ENCODE data around the gene PPP4R1. TPM values are rescaled to one million over a fixed set of nuclear protein-coding genes. Genes with fewer than 3 reads are reported as not detected.
"Not testable (repeated sequence)": the region's sequence is repeated elsewhere in the genome, so short reads cannot be mapped to it uniquely, and the experiment has no call there.

The PPP4R1 gene
- total RNA-seq, 1 donor from 2014 or later, result 169 TPM

GRCh38 chr18:9630444-9630843 is 16.1 kb upstream of the PPP4R1 start:
- DNase-seq, result no peak

- DNase-seq, result peak; percentile 48
Measured at GRCh38 chr18:9629709-9630108, 15.3 kb upstream of the PPP4R1 start.

GRCh38 chr18:9628984-9629383 is 14.6 kb upstream of the PPP4R1 start:
- DNase-seq, result no peak

- DNase-seq, result no peak
Measured at GRCh38 chr18:9627642-9628041, 13.3 kb upstream of the PPP4R1 start.

GRCh38 chr18:9619990-9620389 is 5.6 kb upstream of the PPP4R1 start:
- DNase-seq, result no peak

- no peak for DNase-seq
Measured at GRCh38 chr18:9619545-9619944, 5.2 kb upstream of the PPP4R1 start.

- DNase-seq, result no peak
Measured at GRCh38 chr18:9619056-9619455, 4.7 kb upstream of the PPP4R1 start.

GRCh38 chr18:9617006-9617542 is 2.7 kb upstream of the PPP4R1 start:
- DNase-seq, result no peak

- no peak for DNase-seq
Measured at GRCh38 chr18:9616049-9616448, 1.7 kb upstream of the PPP4R1 start.

- no peak for DNase-seq
Measured at GRCh38 chr18:9615280-9615797, 980 bp upstream of the PPP4R1 start.

GRCh38 chr18:9613550-9614400 is 584 bp downstream of the PPP4R1 start:
- peak; percentile 80 for DNase-seq

GRCh38 chr18:9612977-9613376 is 1.4 kb downstream of the PPP4R1 start:
- DNase-seq, result no peak

- peak; percentile 64 for DNase-seq
Measured at GRCh38 chr18:9612215-9612830, 2.0 kb downstream of the PPP4R1 start.

GRCh38 chr18:9609190-9609589 is 5.2 kb downstream of the PPP4R1 start:
- DNase-seq, result no peak

- no peak for DNase-seq
Measured at GRCh38 chr18:9608728-9609127, 5.6 kb downstream of the PPP4R1 start.

- DNase-seq, result no peak
Measured at GRCh38 chr18:9608298-9608697, 6.1 kb downstream of the PPP4R1 start.

- DNase-seq, result not testable (repeated sequence)
Measured at GRCh38 chr18:9607111-9607510, 7.2 kb downstream of the PPP4R1 start.

GRCh38 chr18:9606039-9606438 is 8.3 kb downstream of the PPP4R1 start:
- DNase-seq, result no peak

GRCh38 chr18:9604348-9604747 is 10.0 kb downstream of the PPP4R1 start:
- no peak for DNase-seq

GRCh38 chr18:9599328-9599727 is 15.0 kb downstream of the PPP4R1 start:
- DNase-seq, result no peak

GRCh38 chr18:9597609-9598008 is 16.8 kb downstream of the PPP4R1 start:
- DNase-seq, result no peak

- no peak for DNase-seq
Measured at GRCh38 chr18:9596843-9597526, 17.4 kb downstream of the PPP4R1 start.

- DNase-seq, result peak; percentile 55
Measured at GRCh38 chr18:9596226-9596625, 18.1 kb downstream of the PPP4R1 start.

Measured in tongue (tissue), 2 donors.